Measurements from ENCODE around the gene APOBEC3F. TPM values are rescaled to one million over a fixed set of nuclear protein-coding genes. Genes with fewer than 3 reads are reported as not detected.
"Not testable (repeated sequence)": the region's sequence is repeated elsewhere in the genome, so short reads cannot be mapped to it uniquely, and the experiment has no call there.

APOBEC3F gene
- total RNA-seq, 4 donors from 2014 or later = 1.8 to 3.9 (median 2.7) TPM

GRCh38 chr22:39068033-39068785, 27.5 kb downstream of the APOBEC3F start:
- TF ChIP-seq CTCF (IDR thresholded peaks at IDR 0.05; ENCODE audit: low read depth) = no peak

DNA sequence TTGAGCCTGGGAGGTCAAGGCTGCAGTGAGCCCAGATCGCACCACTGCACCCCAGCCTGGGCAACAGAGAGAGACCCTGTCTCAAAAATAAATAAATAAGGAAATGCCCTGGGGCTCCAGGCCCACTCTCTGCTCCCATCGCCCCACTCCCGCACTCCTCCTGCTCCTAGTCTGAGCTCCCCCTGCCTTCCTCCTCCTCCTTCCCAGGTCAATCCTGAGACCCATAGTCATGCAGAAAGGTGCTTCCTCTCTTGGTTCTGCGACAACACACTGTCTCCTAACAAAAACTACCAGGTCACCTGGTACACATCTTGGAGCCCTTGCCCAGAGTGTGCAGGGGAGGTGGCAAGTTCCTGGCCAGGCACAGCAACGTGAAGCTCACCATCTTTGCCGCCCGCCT, 29.5 kb downstream of the APOBEC3F start:
- TF ChIP-seq CTCF (IDR thresholded peaks at IDR 0.05; ENCODE audit: low read depth) = no peak

DNA sequence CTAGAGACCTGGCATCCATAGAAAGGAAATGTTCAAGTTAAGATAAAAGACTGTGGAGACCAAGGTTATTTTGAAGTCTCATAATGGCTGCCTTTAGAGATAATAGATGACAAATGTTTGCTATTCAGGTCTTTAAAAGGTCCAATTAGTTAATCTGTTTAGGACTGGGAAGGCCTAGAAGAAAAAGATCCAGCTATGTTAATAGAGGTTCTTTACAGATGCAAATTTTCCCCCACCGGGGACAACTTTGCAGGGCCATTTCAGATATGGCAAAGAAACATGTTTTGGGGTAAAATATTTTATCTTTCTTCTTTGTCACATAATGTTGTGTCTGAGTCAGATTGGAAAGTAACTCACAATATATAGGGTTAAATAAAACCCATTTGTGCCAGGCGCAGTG, 33.3 kb downstream of the APOBEC3F start:
- TF ChIP-seq CTCF (IDR thresholded peaks at IDR 0.05; ENCODE audit: low read depth) = no peak

GRCh38 chr22:39077026-39077840, 36.6 kb downstream of the APOBEC3F start, which contains the start of gene APOBEC3G:
Gene APOBEC3G (plus strand): TSS chr22:39077275. CDS start chr22:39077362, 87 bp downstream.
- not testable (repeated sequence) for TF ChIP-seq CTCF (IDR thresholded peaks at IDR 0.05; ENCODE audit: low read depth)

GRCh38 chr22:39078329-39078728, 37.7 kb downstream of the APOBEC3F start:
- TF ChIP-seq CTCF (IDR thresholded peaks at IDR 0.05; ENCODE audit: low read depth) = no peak

DNA sequence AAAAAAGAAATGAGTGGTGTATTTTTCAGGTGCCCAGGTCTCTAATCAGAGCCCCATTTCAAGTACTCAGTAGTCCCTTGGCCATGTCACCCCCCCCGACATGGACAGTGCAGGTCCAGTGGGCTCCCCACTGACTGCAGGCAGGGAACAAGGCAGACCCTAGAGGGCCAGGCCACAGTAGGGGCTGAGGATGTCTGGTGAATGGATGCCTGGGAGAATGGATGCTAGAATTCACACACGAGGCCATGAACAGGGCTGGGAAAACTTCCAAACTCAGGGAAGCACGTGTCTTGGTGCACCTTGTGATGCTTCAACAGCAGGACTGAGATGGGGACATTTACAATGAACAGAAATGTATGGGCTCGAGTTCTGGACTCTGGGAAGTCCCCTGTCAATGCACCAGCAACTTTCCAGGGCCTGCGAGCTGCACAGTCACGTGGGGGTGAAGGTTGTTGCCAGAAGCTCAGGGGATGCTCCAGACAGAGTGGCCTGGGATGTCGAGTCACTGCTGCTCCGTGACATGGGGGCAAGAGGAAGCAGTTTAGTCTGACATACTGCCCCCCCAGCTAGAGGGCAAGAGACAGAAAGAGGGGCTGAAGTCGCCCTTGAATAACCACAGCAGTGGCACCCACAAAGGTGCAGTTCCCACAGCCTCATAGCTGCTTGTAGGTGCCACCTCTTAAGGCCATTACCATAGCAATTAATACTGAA, 39.5 kb downstream of the APOBEC3F start:
- TF ChIP-seq CTCF (IDR thresholded peaks at IDR 0.05; ENCODE audit: low read depth) = no peak

- TF ChIP-seq CTCF (IDR thresholded peaks at IDR 0.05; ENCODE audit: low read depth) = no peak
Observed at GRCh38 chr22:39081016-39081415, 40.4 kb downstream of the APOBEC3F start.
